Panc1 (cell line): ENCODE data around the gene CBX8. TPM values are rescaled to one million over a fixed set of nuclear protein-coding genes. Genes with fewer than 3 reads are reported as not detected.
A peak's percentile ranks its signal among the peaks of the same experiment; 100 is the strongest.

Source experiments
- ATAC-seq: fragments of 200-7000 bp; cut with Tn5 transposase; 2 replicates; pipeline ENCODE4 v1.9.1; 2020; ENCODE audit warnings: mild to moderate bottlenecking, moderate library complexity
- BruUV-seq: library from RNA; stranded (reverse); fragments of 400-500 nt; replicated peaks from 2 replicates; lab custom pipeline; 2021; lab: Mats Ljungman, UMichigan
- CTCF ChIA-PET: fragments of 300-600 bp; sonication (Branson Sonifier 250); formaldehyde crosslinking; loops from one replicate; lab custom pipeline; 2022; ENCODE audit warnings: antibody characterized with exemption; lab: Charles Lee
- POLR2A ChIA-PET: fragments of 300-600 bp; sonication (Branson Sonifier 250); formaldehyde crosslinking; loops from one replicate; lab custom pipeline; 2022; ENCODE audit warnings: antibody characterized with exemption; lab: Charles Lee
- DNase-seq: peaks from one replicate; pipeline ENCODE4 v3.0.0-alpha.2; 2010; ENCODE audit warnings: low read depth, low spot score
- H3K27ac ChIP-seq: 2 replicates; pipeline ENCODE4 v1.5.1; 2011; ENCODE audit warnings: mild to moderate bottlenecking, low read length, inconsistent platforms
- H3K27me3 ChIP-seq: fragments of 200-500 bp; sonication (Bioruptor generic); 2 replicates; pipeline ENCODE4 v1.6.0; 2014; ENCODE audit warnings: low read length, inconsistent platforms; ENCODE audit not compliant: control insufficient read depth, insufficient read depth
- H3K36me3 ChIP-seq: fragments of 200-500 bp; sonication (Bioruptor generic); 2 replicates; pipeline ENCODE4 v1.5.1; 2014; ENCODE audit warnings: inconsistent platforms, mild to moderate bottlenecking, low read length, moderate library complexity; ENCODE audit not compliant: control insufficient read depth, insufficient read depth
- H3K4me1 ChIP-seq: 2 replicates; pipeline ENCODE4 v1.5.1; 2011; ENCODE audit warnings: inconsistent platforms, mild to moderate bottlenecking, low read length, moderate library complexity; ENCODE audit not compliant: control insufficient read depth, insufficient read depth
- H3K4me3 ChIP-seq, 2 experiments: 2 replicates each; pipeline ENCODE4 v1.5.1; 2011 to 2012; ENCODE audit warnings: low read depth in 2 of 2, low read length in 2 of 2, mild to moderate bottlenecking in 2 of 2, inconsistent platforms in 1 of 2, moderate library complexity in 1 of 2
- H3K9me3 ChIP-seq: fragments of 200-500 bp; sonication (Bioruptor generic); 2 replicates; pipeline ENCODE4 v1.5.1; 2014; ENCODE audit warnings: low read depth, mild to moderate bottlenecking, inconsistent platforms, low read length, moderate library complexity; ENCODE audit not compliant: control insufficient read depth, insufficient read depth
- POLR2AphosphoS5 ChIP-seq: IDR thresholded peaks from 2 replicates; pipeline ENCODE4 v1.6.1; 2012; ENCODE audit warnings: mild to moderate bottlenecking, low read depth, low read length, moderate library complexity
- SIN3A ChIP-seq: IDR thresholded peaks from 2 replicates; pipeline ENCODE4 v1.6.1; 2012; ENCODE audit warnings: low read depth, mild to moderate bottlenecking, low read length, moderate library complexity, borderline replicate concordance; ENCODE audit not compliant: insufficient read depth
- TCF7L2 ChIP-seq: IDR thresholded peaks from 2 replicates; pipeline ENCODE4 v1.6.1; 2011; ENCODE audit warnings: mild to moderate bottlenecking, low read depth, low read length, inconsistent platforms
- in situ Hi-C: cut with HindIII; loops from 2 replicates; pipeline ENCODE4 v1.10.0; 2016; ENCODE audit warnings: low sequenced_read_pairs, low pct_unique_long_range_greater_than_20kb
- intact Hi-C: fragments of 100-400 bp; cut with micrococcal nuclease; formaldehyde crosslinking; loops from one replicate; pipeline ENCODE4 v1.10.0; 2022; ENCODE audit not compliant: unreplicated experiment
- total RNA-seq: library from RNA; stranded (reverse); gene quantifications from one replicate; pipeline ENCODE4 v1.2.1, GENCODE V29; 2021; ENCODE audit not compliant: unreplicated experiment
- TF ChIP-seq, protein P1 (sequence below), 2 experiments: IDR thresholded peaks; 2 replicates each; pipeline ENCODE4 v1.6.1; 2011 to 2012; ENCODE audit warnings: low read depth in 2 of 2, control low read depth in 1 of 2, low read length in 1 of 2, mild to moderate bottlenecking in 1 of 2, moderate library complexity in 1 of 2; ENCODE audit not compliant: insufficient read depth in 1 of 2
- TF ChIP-seq, protein P2 (sequence below): fragments of 450-650 bp; IDR thresholded peaks from 2 replicates; pipeline ENCODE4 v1.5.1; 2017; ENCODE audit warnings: mild to moderate bottlenecking

Gene CBX8
- total RNA-seq, 1 experiment from 2014 or later: 15.3 TPM

DNA sequence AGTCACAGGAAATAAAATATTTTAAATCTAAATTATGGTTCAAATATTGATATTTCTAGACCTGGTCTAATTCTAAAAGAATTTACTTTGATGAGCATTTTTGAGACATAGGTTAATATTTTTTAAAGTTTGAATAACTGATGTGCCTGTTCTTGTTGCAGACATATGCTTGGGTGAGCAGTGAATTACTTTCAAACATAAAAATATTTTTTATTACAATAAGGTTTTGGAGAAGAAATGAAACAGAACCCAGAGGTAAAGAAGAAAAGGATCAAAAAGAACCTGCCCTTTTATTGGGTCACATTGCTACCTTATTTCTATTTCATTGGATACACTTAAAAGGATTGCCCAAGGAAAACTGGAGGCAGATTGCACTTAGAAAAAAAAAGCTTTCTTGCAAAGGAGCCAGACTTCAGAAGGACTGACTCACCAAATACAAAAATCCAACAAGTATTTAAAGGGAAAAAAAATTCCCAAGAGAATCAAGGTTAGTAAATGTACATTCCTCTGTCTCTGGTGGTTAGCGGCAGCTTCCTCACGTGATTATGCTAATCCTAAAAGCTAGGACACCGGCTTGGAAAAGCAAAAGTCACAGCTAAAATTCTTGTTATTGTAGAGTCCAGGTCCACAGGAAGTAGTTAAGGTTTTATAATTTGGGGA is 47.6 kb downstream of the CBX8 start:
- DNase-seq (no peak), ATAC-seq (no peak)
- Histone ChIP-seq H3K27ac (no peak overlapping the region), H3K4me3 (no peak overlapping the region), H3K27me3 (0 out of 2 replicates have a peak, but pooled peaks cover 3% of the 10 kb centered on the region), H3K4me1 (peaks cover 8% of the 10 kb centered on the region; the same call in 1 of the 2 replicates), H3K36me3 (no peaks in the 10 kb centered on the region), H3K9me3 (no peaks in the 10 kb centered on the region)
- ChIA-PET POLR2A (no interaction called here), CTCF (no interaction called here)
- in situ Hi-C loops: no loop called here
- no TSS peak for BruUV-seq
- no peak for TF ChIP-seq SIN3A
- TF ChIP-seq, protein P1, sequence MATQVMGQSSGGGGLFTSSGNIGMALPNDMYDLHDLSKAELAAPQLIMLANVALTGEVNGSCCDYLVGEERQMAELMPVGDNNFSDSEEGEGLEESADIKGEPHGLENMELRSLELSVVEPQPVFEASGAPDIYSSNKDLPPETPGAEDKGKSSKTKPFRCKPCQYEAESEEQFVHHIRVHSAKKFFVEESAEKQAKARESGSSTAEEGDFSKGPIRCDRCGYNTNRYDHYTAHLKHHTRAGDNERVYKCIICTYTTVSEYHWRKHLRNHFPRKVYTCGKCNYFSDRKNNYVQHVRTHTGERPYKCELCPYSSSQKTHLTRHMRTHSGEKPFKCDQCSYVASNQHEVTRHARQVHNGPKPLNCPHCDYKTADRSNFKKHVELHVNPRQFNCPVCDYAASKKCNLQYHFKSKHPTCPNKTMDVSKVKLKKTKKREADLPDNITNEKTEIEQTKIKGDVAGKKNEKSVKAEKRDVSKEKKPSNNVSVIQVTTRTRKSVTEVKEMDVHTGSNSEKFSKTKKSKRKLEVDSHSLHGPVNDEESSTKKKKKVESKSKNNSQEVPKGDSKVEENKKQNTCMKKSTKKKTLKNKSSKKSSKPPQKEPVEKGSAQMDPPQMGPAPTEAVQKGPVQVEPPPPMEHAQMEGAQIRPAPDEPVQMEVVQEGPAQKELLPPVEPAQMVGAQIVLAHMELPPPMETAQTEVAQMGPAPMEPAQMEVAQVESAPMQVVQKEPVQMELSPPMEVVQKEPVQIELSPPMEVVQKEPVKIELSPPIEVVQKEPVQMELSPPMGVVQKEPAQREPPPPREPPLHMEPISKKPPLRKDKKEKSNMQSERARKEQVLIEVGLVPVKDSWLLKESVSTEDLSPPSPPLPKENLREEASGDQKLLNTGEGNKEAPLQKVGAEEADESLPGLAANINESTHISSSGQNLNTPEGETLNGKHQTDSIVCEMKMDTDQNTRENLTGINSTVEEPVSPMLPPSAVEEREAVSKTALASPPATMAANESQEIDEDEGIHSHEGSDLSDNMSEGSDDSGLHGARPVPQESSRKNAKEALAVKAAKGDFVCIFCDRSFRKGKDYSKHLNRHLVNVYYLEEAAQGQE (IDR thresholded peaks at IDR 0.05; ENCODE audit: insufficient read depth in 1 of 2, low read depth in 2 of 2, low read length in 1 of 2): no peak
- no peak for TF ChIP-seq POLR2AphosphoS5
- TF ChIP-seq, protein P2, sequence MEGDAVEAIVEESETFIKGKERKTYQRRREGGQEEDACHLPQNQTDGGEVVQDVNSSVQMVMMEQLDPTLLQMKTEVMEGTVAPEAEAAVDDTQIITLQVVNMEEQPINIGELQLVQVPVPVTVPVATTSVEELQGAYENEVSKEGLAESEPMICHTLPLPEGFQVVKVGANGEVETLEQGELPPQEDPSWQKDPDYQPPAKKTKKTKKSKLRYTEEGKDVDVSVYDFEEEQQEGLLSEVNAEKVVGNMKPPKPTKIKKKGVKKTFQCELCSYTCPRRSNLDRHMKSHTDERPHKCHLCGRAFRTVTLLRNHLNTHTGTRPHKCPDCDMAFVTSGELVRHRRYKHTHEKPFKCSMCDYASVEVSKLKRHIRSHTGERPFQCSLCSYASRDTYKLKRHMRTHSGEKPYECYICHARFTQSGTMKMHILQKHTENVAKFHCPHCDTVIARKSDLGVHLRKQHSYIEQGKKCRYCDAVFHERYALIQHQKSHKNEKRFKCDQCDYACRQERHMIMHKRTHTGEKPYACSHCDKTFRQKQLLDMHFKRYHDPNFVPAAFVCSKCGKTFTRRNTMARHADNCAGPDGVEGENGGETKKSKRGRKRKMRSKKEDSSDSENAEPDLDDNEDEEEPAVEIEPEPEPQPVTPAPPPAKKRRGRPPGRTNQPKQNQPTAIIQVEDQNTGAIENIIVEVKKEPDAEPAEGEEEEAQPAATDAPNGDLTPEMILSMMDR: no peak
- no peak for TF ChIP-seq TCF7L2
- intact Hi-C loops: loop anchor here (10.0 kb wide), 1 partner anchor 86 kb away; the partner anchor contains the start of gene CBX4

DNA sequence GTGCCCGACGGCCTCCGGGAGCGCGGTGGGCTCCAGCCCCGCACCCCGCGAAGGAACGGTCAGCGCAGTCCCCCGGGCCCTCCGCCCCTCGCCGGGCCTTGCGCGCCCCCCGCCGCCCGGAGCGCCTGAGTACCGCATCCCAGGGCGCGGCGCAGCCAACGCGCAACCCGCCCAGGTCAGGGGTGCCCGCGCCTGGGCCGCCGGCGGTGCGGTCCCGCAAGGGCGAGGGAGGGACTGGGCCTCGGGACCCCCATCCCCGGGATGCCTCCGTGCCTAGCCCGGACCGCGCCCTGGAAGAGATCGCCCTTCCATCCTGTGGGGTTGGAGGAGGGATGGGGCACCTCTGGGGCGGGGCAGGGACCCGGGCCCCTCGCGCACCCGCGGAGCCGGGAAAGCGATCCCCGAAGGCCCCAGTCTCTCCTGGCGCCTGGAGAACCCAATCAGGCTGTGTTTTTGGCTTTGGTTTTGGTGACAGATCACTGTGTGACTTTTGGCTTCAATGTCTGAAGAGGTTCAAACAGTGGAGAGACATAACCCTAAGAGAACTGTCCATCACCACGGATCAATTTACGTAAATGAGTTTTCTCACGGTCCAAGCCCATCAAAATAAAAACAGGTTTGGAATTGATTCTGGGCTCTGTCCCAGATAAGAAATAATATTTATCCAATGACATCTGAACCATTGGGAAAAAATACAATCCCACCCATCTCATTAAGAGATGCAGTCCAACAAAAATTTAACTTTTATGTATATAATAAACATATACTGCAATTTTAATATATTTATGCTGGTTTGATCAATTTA is 48.4 kb downstream of the CBX8 start:
- H3K27ac ChIP-seq: no peak overlapping the region
- DNase-seq: no peak
- ChIA-PET POLR2A (no interaction called here), CTCF (no interaction called here)
- H3K36me3 ChIP-seq: no peaks in the 10 kb centered on the region
- intact Hi-C loops (loop anchor here (10.0 kb wide), 1 partner anchor 86 kb away; the partner anchor contains the start of gene CBX4), in situ Hi-C loops (no loop called here)
- H3K4me1 ChIP-seq: peaks cover 8% of the 10 kb centered on the region; the same call in 1 of the 2 replicates
- TF ChIP-seq SIN3A: no peak
- no peak for ATAC-seq
- peak overlapping the region in 1 of 2 experiments; percentile 0; a peak in 1 of 4 replicates for H3K4me3 ChIP-seq
- 0 out of 2 replicates have a peak, but pooled peaks cover 3% of the 10 kb centered on the region for H3K27me3 ChIP-seq
- BruUV-seq: no TSS peak
- H3K9me3 ChIP-seq: no peaks in the 10 kb centered on the region
